Spleen (tissue), 11 donors: Measurements from ENCODE around the gene KLHL14. TPM values are rescaled to one million over a fixed set of nuclear protein-coding genes. Genes with fewer than 3 reads are reported as not detected.
A peak's percentile ranks its signal among the peaks of the same experiment; 100 is the strongest.

Experiments used
- DNase-seq: peaks from one replicate; pipeline ENCODE4 v3.0.0-alpha.2; 2020
- H3K27ac ChIP-seq, 8 donors: fragments of 200-600 bp; sonication (generic) in 7 of 8; 1 replicate in 4 of 8; 2 replicates in 4 of 8; pipeline versions ENCODE4 v1.5.0 to v1.8.0; 2016 to 2021; ENCODE audit warnings: inconsistent platforms in 4 of 8, mild to moderate bottlenecking in 4 of 8, moderate library complexity in 1 of 8
- H3K27me3 ChIP-seq, 7 donors: fragments of 200-600 bp; sonication (generic) in 6 of 7; replicated peaks in 1 of 7; 1 replicate in 4 of 7; 2 replicates in 3 of 7; pipeline versions ENCODE4 v1.5.0 to v1.8.0; 2016 to 2021; ENCODE audit warnings: inconsistent platforms in 3 of 7, mild to moderate bottlenecking in 1 of 7
- H3K36me3 ChIP-seq, 6 donors: fragments of 200-600 bp; sonication (generic) in 5 of 6; 1 replicate in 4 of 6; 2 replicates in 2 of 6; pipeline versions ENCODE4 v1.5.0 to v1.8.0; 2016 to 2021; ENCODE audit warnings: inconsistent platforms in 2 of 6
- H3K4me1 ChIP-seq, 6 donors: fragments of 200-600 bp; sonication (generic) in 5 of 6; 1 replicate in 3 of 6; 2 replicates in 3 of 6; pipeline versions ENCODE4 v1.5.0 to v1.8.0; 2016 to 2021; ENCODE audit warnings: inconsistent platforms in 3 of 6
- H3K4me3 ChIP-seq, 8 donors: fragments of 200-600 bp; sonication (generic) in 7 of 8; 1 replicate in 4 of 8; 2 replicates in 4 of 8; pipeline versions ENCODE4 v1.5.0 to v1.8.0; 2016 to 2021; ENCODE audit warnings: inconsistent platforms in 4 of 8, mild to moderate bottlenecking in 4 of 8, moderate library complexity in 2 of 8
- H3K9me3 ChIP-seq, 8 donors: fragments of 200-600 bp; sonication (generic) in 7 of 8; 1 replicate in 4 of 8; 2 replicates in 4 of 8; pipeline versions ENCODE4 v1.5.0 to v1.8.0; 2016 to 2021; ENCODE audit warnings: inconsistent platforms in 4 of 8
- CTCF ChIP-seq, 11 experiments: fragments of 200-600 bp in 7 of 11; fragments of 450-650 bp in 4 of 11; sonication (generic) in 4 of 11; IDR thresholded peaks in 8 of 11; conservative IDR thresholded peaks in 3 of 11; 1 replicate in 7 of 11; 2 replicates in 4 of 11; pipeline versions ENCODE4 v1.4.0 to v1.8.0; 2016 to 2021; ENCODE audit warnings: antibody characterized with exemption in 11 of 11, inconsistent platforms in 4 of 11, mild to moderate bottlenecking in 1 of 11
- POLR2A ChIP-seq, 3 donors: fragments of 450-650 bp; IDR thresholded peaks; one replicate each; pipeline ENCODE4 v1.5.1; 2017; ENCODE audit warnings: antibody characterized with exemption in 3 of 3, mild to moderate bottlenecking in 1 of 3
- POLR2AphosphoS5 ChIP-seq, 3 donors: sonication (generic); formaldehyde crosslinking; IDR thresholded peaks; one replicate each; pipeline ENCODE4 v1.5.1; 2017; ENCODE audit warnings: antibody characterized with exemption in 3 of 3
- WGBS, 5 donors: extraction: QIAGEN DNeasy Blood & Tissue Kit in 3 of 5; methylation state at CpG; one replicate each; pipeline versions ENCODE4 v1.1.5 to v1.1.7; 2013 to 2018; 5-methylcytosine and 5-hydroxymethylcytosine counted together
- intact Hi-C: fragments of 100-400 bp; cut with DNase I; formaldehyde crosslinking; loops from one replicate; pipeline ENCODE4 v1.15.0; 2023; ENCODE audit warnings: low total_unique reads
- polyA plus RNA-seq, 3 donors: library from polyadenylated mRNA; stranded (reverse); fragments of 200-250 nt; gene quantifications; one replicate each; pipeline ENCODE4 v1.2.1, GENCODE V29; 2013
- total RNA-seq, 7 donors: library from RNA; depleted of rRNA in 3 of 7; stranded (reverse); fragments of >200 nt in 3 of 7; fragmentation: NEBNext Ultra II Directional in 4 of 7; extraction: Animal tissue kit (Norgen Biotek cat#: 25700) in 4 of 7; gene quantifications; one replicate each; pipeline versions ENCODE4 v1.1.0 to v1.2.1, GENCODE V29; 2016 to 2021
- donor health status: healthy with polysubstance abuse.
- donor health status: DM: no; HTN: no; CAD: no; lungs with moderate emphysema.
- donor health status: DM: no; HTN: no; CAD: no.
- donor health status: Bipolar disorder and iron deficiency.
- donor health status: healthy.
- donor health status: DM: no; HTN: no; CAD: no.
- donor health status: DM: yes; HTN: yes; CAD: no.

The KLHL14 gene
- total and polyA plus RNA-seq, 10 donors: 9.4 to 41.4 (median 17.5) TPM

GRCh38 chr18:32761231-32761630 lies 11.6 kb downstream of the KLHL14 start:
- WGBS, 5 donors: 76 to 95% (median 92%) methylated on average over 1 of the region's 1 CpG
- Histone ChIP-seq H3K9me3 (no peaks in the 10 kb centered on the region), H3K36me3 (no peaks in the 10 kb centered on the region), H3K27me3 (no peaks in the 10 kb centered on the region), H3K27ac (peak overlapping the region in 5 of 8 donors; percentile 24 to 74 (median 56)), H3K4me1 (peaks cover 3 to 80% (median 22%) of the 10 kb centered on the region in 6 donors), H3K4me3 (no peak overlapping the region)
- DNase-seq: no peak
- TF ChIP-seq POLR2A (IDR thresholded peaks at IDR 0.05): no peak
- TF ChIP-seq CTCF (IDR thresholded peaks at IDR 0.05 in 8 of 11, conservative IDR thresholded peaks at IDR 0.05 in 3 of 11): no peak
- no peak for TF ChIP-seq POLR2AphosphoS5 (IDR thresholded peaks at IDR 0.05)
- intact Hi-C loops: no loop called here

DNA sequence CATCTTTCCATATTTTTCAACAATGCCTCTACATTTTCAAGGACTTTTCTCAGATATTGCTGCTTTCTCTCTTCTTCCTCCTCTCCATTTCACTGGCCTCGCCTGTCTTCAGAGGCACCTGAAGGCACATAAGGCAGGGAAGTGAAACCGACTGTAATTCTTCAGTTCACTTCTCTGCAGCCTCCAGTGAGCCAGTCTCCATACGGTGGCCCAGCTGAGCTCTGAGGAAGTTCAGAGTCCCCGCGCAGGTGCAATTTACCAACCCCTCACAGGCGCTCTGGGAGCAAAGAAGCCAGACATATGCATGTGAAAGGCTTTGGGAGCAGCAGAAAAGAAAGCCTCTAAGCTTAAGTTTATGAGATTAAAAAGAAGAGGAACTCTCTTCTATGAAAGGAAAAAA lies 12.4 kb downstream of the KLHL14 start:
- TF ChIP-seq CTCF (IDR thresholded peaks at IDR 0.05 in 8 of 11, conservative IDR thresholded peaks at IDR 0.05 in 3 of 11): no peak
- peak in 2 of 3 donors; percentile 65 to 72 for TF ChIP-seq POLR2AphosphoS5 (IDR thresholded peaks at IDR 0.05)
- no peak for TF ChIP-seq POLR2A (IDR thresholded peaks at IDR 0.05)
- Histone ChIP-seq H3K9me3 (no peaks in the 10 kb centered on the region), H3K4me1 (peaks cover 3 to 72% (median 22%) of the 10 kb centered on the region in 6 donors), H3K27ac (peak overlapping the region in 5 of 8 donors; percentile 24 to 74 (median 56)), H3K27me3 (no peaks in the 10 kb centered on the region), H3K36me3 (no peaks in the 10 kb centered on the region), H3K4me3 (no peak overlapping the region)
- WGBS, 5 donors: 34 to 44% (median 38%) methylated on average over 6 of the region's 6 CpGs
- intact Hi-C loops: no loop called here
- DNase-seq: peak; percentile 87

- no peaks in the 10 kb centered on the region for H3K9me3 ChIP-seq
- H3K4me3 ChIP-seq: no peak overlapping the region
- WGBS, 5 donors: 64 to 92% (median 69%) methylated on average over 2 of the region's 2 CpGs
- no peak for DNase-seq
- peaks cover 3 to 65% (median 22%) of the 10 kb centered on the region in 6 donors for H3K4me1 ChIP-seq
- H3K36me3 ChIP-seq: no peaks in the 10 kb centered on the region
- H3K27ac ChIP-seq: peak overlapping the region in 5 of 8 donors; percentile 30 to 74 (median 44)
- intact Hi-C loops: no loop called here
- no peaks in the 10 kb centered on the region for H3K27me3 ChIP-seq
- TF ChIP-seq CTCF (IDR thresholded peaks at IDR 0.05 in 8 of 11, conservative IDR thresholded peaks at IDR 0.05 in 3 of 11) (no peak), POLR2AphosphoS5 (IDR thresholded peaks at IDR 0.05) (no peak), POLR2A (IDR thresholded peaks at IDR 0.05) (no peak)
These were observed 13.1 kb downstream of the KLHL14 start for GRCh38 chr18:32759611-32760167.

DNA sequence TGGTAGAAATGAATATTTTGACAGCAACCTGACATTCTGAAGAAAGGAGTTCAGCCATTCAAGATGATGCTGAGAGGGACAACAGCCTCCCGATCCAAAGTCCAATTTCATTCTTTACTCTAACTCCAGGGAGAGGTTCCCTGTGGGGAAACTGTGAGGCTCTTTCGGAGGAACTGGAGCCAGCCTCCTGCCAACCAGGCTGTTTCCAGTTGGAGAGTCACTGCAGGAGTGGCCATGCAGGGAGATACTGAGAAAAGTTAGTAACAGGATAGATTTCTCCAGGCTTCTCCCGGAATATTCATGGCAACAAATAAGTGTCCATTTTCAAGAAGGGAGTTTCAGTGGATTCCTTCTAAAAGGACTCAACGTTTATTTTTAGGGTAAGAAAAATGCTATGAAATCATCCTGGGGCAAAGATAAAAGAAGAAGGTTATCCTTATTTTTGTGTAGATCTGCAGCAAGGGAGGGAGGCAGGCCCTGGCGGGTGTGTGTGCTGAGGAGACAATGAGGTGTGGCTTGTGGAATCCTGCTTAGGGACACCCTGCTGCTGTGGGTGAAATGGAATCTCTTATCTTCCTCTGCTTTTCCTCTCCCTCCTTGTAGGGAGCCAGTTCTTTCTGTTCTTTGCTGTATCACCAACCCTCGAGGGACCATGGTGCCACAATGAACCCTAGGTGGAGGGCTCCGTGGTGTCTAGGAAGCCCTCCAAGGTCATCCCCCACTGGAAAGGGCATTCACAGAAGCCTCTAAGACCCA lies 18.1 kb downstream of the KLHL14 start:
- intact Hi-C loops: no loop called here
- Histone ChIP-seq H3K27ac (no peak overlapping the region), H3K36me3 (peaks cover 0 to 3% (median 0%) of the 10 kb centered on the region in 6 donors), H3K4me1 (peaks cover 0 to 38% (median 10%) of the 10 kb centered on the region in 6 donors), H3K4me3 (no peak overlapping the region), H3K9me3 (no peaks in the 10 kb centered on the region), H3K27me3 (no peaks in the 10 kb centered on the region)
- 55 to 66% (median 58%) methylated on average over 7 of the region's 7 CpGs for WGBS, 5 donors
- no peak for DNase-seq
- no peak for TF ChIP-seq POLR2AphosphoS5 (IDR thresholded peaks at IDR 0.05)
- no peak for TF ChIP-seq POLR2A (IDR thresholded peaks at IDR 0.05)
